ENCODE results near the gene CCDC149. TPM values are rescaled to one million over a fixed set of nuclear protein-coding genes. Genes with fewer than 3 reads are reported as not detected.

CCDC149 gene
- total RNA-seq, 1 experiment from 2014 or later: 0.11 TPM

DNA sequence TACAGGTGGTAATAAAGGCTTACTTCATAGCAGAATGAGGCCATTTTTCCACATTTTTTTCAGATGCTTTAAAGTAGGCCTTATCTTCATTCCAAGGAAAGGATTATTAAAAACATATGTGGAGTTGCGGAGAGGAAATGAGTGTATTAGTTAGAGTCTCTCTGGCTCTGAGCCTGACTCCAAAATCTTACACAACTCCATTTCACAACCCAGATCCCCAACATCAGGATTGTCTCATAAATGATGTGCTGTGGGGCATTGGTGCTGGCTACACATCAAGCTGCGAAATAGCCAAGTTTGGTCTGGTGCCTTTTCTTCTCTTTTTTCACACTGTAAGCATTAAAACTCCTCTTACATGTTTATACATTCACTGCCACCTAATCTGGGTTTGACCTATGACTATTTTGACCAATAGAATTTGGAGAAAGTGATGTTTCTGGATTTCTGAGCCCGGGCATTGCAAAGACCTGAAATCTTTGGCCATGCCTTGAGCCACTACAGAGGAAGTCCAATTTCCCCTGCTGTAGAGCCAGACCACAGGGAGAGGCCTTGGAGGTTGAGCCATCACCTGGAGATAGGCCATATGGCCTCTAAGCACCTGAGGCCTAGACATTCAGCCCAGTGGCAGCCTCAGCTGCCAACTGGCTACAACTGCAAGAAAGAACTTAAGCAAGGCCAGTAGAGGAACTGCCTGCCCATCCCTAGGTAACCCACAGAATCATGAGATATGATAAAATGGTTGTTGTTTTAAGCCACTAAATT lies 134.2 kb downstream of the CCDC149 start:
- Histone ChIP-seq H2AFZ (ENCODE audit: low read length) (no peak overlapping the region), H3K4me1 (ENCODE audit: low read length) (no peaks in the 10 kb centered on the region), H3K36me3 (ENCODE audit: insufficient read depth, low read length) (no peaks in the 10 kb centered on the region), H3K9me2 (replicated peaks; ENCODE audit: insufficient read depth, low read length) (no peaks in the 10 kb centered on the region), H3K4me3 (ENCODE audit: low read length) (no peak overlapping the region), H3K79me2 (ENCODE audit: low read length) (no peaks in the 10 kb centered on the region), H3K27ac (ENCODE audit: low read length) (no peak overlapping the region), H4K20me1 (ENCODE audit: insufficient read depth, low read depth, low read length) (no peaks in the 10 kb centered on the region), H3K4me2 (ENCODE audit: low read depth, low read length, poor library complexity, severe bottlenecking) (no peak overlapping the region), H3K9ac (ENCODE audit: low read length) (no peak overlapping the region), H3K9me3 (ENCODE audit: low read length) (no peaks in the 10 kb centered on the region), H3K27me3 (ENCODE audit: low read length) (no peaks in the 10 kb centered on the region)
- no peak for DNase-seq

- Histone ChIP-seq H3K4me2 (ENCODE audit: low read depth, low read length, poor library complexity, severe bottlenecking) (no peak overlapping the region), H3K79me2 (ENCODE audit: low read length) (no peaks in the 10 kb centered on the region), H4K20me1 (ENCODE audit: insufficient read depth, low read depth, low read length) (no peaks in the 10 kb centered on the region), H3K9ac (ENCODE audit: low read length) (no peak overlapping the region), H3K36me3 (ENCODE audit: insufficient read depth, low read length) (no peaks in the 10 kb centered on the region), H3K4me1 (ENCODE audit: low read length) (no peaks in the 10 kb centered on the region), H3K9me3 (ENCODE audit: low read length) (no peaks in the 10 kb centered on the region), H3K27me3 (ENCODE audit: low read length) (no peaks in the 10 kb centered on the region), H3K4me3 (ENCODE audit: low read length) (no peak overlapping the region), H3K27ac (ENCODE audit: low read length) (no peak overlapping the region), H2AFZ (ENCODE audit: low read length) (no peak overlapping the region), H3K9me2 (replicated peaks; ENCODE audit: insufficient read depth, low read length) (no peaks in the 10 kb centered on the region)
- DNase-seq: no peak
Observed at GRCh38 chr4:24777536-24778463, 135.0 kb downstream of the CCDC149 start.

- Histone ChIP-seq H3K27me3 (ENCODE audit: low read length) (no peaks in the 10 kb centered on the region), H3K4me2 (ENCODE audit: low read depth, low read length, poor library complexity, severe bottlenecking) (no peak overlapping the region), H3K9ac (ENCODE audit: low read length) (no peak overlapping the region), H2AFZ (ENCODE audit: low read length) (no peak overlapping the region), H3K4me1 (ENCODE audit: low read length) (no peaks in the 10 kb centered on the region), H3K36me3 (ENCODE audit: insufficient read depth, low read length) (no peaks in the 10 kb centered on the region), H3K9me2 (replicated peaks; ENCODE audit: insufficient read depth, low read length) (no peaks in the 10 kb centered on the region), H3K27ac (ENCODE audit: low read length) (no peak overlapping the region), H4K20me1 (ENCODE audit: insufficient read depth, low read depth, low read length) (no peaks in the 10 kb centered on the region), H3K9me3 (ENCODE audit: low read length) (no peaks in the 10 kb centered on the region), H3K4me3 (ENCODE audit: low read length) (no peak overlapping the region), H3K79me2 (ENCODE audit: low read length) (no peaks in the 10 kb centered on the region)
- DNase-seq: no peak
Observed at GRCh38 chr4:24775750-24776149, 137.1 kb downstream of the CCDC149 start.

DNA sequence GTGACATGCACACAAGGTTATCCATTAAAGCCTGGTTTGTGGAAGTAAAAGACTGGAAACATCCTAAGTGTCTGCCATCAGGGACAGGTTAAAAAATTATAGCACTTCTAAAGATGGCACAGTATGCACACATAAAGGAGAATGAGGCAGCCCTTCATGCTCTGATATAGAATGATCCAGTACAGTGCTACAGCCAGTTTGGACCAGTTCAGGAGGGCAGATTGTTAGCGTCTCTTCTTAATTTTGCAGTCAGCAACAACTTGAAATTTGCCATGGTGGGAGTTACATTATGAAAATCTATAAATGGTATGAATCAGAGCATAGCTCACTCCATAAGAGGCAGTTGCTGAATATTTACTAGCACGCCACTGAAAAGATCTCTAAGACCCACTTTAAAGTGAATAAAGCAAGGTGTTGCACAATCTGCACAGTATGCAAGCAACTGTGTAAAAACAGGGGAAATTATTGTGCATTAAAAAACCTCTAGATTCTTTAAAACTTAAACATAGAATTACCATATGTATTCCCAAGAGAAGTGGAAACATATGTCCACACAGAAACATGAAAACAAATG lies 137.7 kb downstream of the CCDC149 start:
- no peaks in the 10 kb centered on the region for H3K4me1 ChIP-seq (ENCODE audit: low read length)
- no peak overlapping the region for H3K4me3 ChIP-seq (ENCODE audit: low read length)
- H3K9me2 ChIP-seq (replicated peaks; ENCODE audit: insufficient read depth, low read length): no peaks in the 10 kb centered on the region
- H3K9me3 ChIP-seq (ENCODE audit: low read length): no peaks in the 10 kb centered on the region
- H4K20me1 ChIP-seq (ENCODE audit: insufficient read depth, low read depth, low read length): no peaks in the 10 kb centered on the region
- no peaks in the 10 kb centered on the region for H3K79me2 ChIP-seq (ENCODE audit: low read length)
- no peak for DNase-seq
- H3K27ac ChIP-seq (ENCODE audit: low read length): no peak overlapping the region
- no peak overlapping the region for H3K9ac ChIP-seq (ENCODE audit: low read length)
- H3K27me3 ChIP-seq (ENCODE audit: low read length): no peaks in the 10 kb centered on the region
- no peaks in the 10 kb centered on the region for H3K36me3 ChIP-seq (ENCODE audit: insufficient read depth, low read length)
- H3K4me2 ChIP-seq (ENCODE audit: low read depth, low read length, poor library complexity, severe bottlenecking): no peak overlapping the region
- no peak overlapping the region for H2AFZ ChIP-seq (ENCODE audit: low read length)

DNA sequence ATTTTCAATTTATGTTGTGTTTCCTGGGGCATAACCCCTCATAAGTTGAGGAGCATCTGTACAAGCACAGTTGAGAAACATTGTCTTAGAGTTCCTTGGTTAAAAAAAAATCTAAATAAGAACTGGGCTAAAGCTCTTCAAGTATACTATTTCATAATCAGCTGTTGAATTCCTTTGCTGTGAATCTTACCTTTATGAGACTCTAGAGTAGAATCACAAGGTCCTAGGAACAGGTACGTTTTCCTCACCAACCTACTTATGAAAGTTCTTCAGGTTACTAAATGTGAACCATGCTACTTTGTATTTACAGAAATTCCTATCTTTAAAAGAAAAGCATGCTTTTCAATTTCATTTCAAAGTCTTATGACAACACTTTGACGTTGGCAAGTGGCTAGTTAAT lies 138.4 kb downstream of the CCDC149 start:
- H3K27me3 ChIP-seq (ENCODE audit: low read length): no peaks in the 10 kb centered on the region
- no peaks in the 10 kb centered on the region for H3K36me3 ChIP-seq (ENCODE audit: insufficient read depth, low read length)
- no peaks in the 10 kb centered on the region for H3K9me2 ChIP-seq (replicated peaks; ENCODE audit: insufficient read depth, low read length)
- no peaks in the 10 kb centered on the region for H3K9me3 ChIP-seq (ENCODE audit: low read length)
- DNase-seq: no peak
- no peak overlapping the region for H3K4me3 ChIP-seq (ENCODE audit: low read length)
- no peak overlapping the region for H2AFZ ChIP-seq (ENCODE audit: low read length)
- H3K4me1 ChIP-seq (ENCODE audit: low read length): no peaks in the 10 kb centered on the region
- no peak overlapping the region for H3K27ac ChIP-seq (ENCODE audit: low read length)
- H3K79me2 ChIP-seq (ENCODE audit: low read length): no peaks in the 10 kb centered on the region
- no peak overlapping the region for H3K9ac ChIP-seq (ENCODE audit: low read length)
- no peak overlapping the region for H3K4me2 ChIP-seq (ENCODE audit: low read depth, low read length, poor library complexity, severe bottlenecking)
- no peaks in the 10 kb centered on the region for H4K20me1 ChIP-seq (ENCODE audit: insufficient read depth, low read depth, low read length)

DNA sequence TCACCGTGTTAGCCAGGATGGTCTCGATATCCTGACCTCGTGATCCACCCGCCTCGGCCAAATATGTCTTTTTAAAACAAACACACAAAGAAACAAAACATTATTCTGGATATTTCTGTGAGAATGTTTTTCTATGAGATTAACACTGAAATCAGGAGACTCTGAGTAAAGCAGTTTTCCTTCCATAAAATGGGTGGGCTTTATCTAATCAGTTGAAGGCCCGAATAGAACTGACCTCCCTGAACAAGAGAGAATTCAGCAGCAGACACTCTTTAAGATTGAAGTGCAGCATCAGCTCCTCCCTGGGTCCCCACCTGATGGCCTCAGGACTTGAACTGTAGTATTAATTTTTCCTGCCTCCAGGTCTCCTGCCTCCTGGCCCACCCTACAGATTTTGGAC lies 139.9 kb downstream of the CCDC149 start:
- H3K36me3 ChIP-seq (ENCODE audit: insufficient read depth, low read length): no peaks in the 10 kb centered on the region; the same call in 1 of the 2 replicates
- no peak for DNase-seq
- H3K27me3 ChIP-seq (ENCODE audit: low read length): no peaks in the 10 kb centered on the region
- no peak overlapping the region for H3K4me3 ChIP-seq (ENCODE audit: low read length)
- no peak overlapping the region for H2AFZ ChIP-seq (ENCODE audit: low read length)
- no peak overlapping the region for H3K9ac ChIP-seq (ENCODE audit: low read length)
- H3K4me2 ChIP-seq (ENCODE audit: low read depth, low read length, poor library complexity, severe bottlenecking): no peak overlapping the region
- no peaks in the 10 kb centered on the region for H4K20me1 ChIP-seq (ENCODE audit: insufficient read depth, low read depth, low read length)
- no peaks in the 10 kb centered on the region for H3K9me2 ChIP-seq (replicated peaks; ENCODE audit: insufficient read depth, low read length)
- H3K4me1 ChIP-seq (ENCODE audit: low read length): no peaks in the 10 kb centered on the region
- H3K27ac ChIP-seq (ENCODE audit: low read length): no peak overlapping the region
- H3K9me3 ChIP-seq (ENCODE audit: low read length): no peaks in the 10 kb centered on the region
- H3K79me2 ChIP-seq (ENCODE audit: low read length): no peaks in the 10 kb centered on the region

GRCh38 chr4:24772061-24772705 lies 140.7 kb downstream of the CCDC149 start:
- no peak overlapping the region for H3K4me3 ChIP-seq (ENCODE audit: low read length)
- no peak overlapping the region for H3K4me2 ChIP-seq (ENCODE audit: low read depth, low read length, poor library complexity, severe bottlenecking)
- DNase-seq: no peak
- no peaks in the 10 kb centered on the region for H3K27me3 ChIP-seq (ENCODE audit: low read length)
- no peak overlapping the region for H3K9ac ChIP-seq (ENCODE audit: low read length)
- H2AFZ ChIP-seq (ENCODE audit: low read length): no peak overlapping the region
- H3K9me3 ChIP-seq (ENCODE audit: low read length): no peaks in the 10 kb centered on the region
- H3K36me3 ChIP-seq (ENCODE audit: insufficient read depth, low read length): no peaks in the 10 kb centered on the region; the same call in 1 of the 2 replicates
- H3K79me2 ChIP-seq (ENCODE audit: low read length): no peaks in the 10 kb centered on the region
- no peaks in the 10 kb centered on the region for H3K4me1 ChIP-seq (ENCODE audit: low read length)
- no peaks in the 10 kb centered on the region for H3K9me2 ChIP-seq (replicated peaks; ENCODE audit: insufficient read depth, low read length)
- H4K20me1 ChIP-seq (ENCODE audit: insufficient read depth, low read depth, low read length): no peaks in the 10 kb centered on the region
- H3K27ac ChIP-seq (ENCODE audit: low read length): no peak overlapping the region

DNA sequence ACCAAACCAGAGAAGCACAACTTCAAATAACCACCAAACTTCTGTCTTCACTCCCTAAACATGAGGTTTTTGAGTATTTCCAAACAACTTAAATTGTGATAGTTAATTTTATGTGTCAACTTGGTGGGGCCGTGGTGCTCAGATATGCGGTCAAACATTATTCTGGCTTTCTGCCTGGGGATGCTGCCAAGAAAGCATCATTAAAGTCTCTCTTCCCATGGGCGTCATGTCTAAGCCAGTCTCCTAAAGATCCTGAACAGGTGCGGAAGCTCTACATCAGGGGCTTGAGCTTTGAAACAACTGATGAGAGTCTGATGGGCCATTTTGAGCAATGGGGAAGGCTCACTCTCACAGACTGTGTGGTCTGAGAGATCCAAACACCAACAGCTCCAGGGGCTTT lies 141.6 kb downstream of the CCDC149 start:
- no peak overlapping the region for H3K4me3 ChIP-seq (ENCODE audit: low read length)
- H3K4me1 ChIP-seq (ENCODE audit: low read length): no peaks in the 10 kb centered on the region
- no peaks in the 10 kb centered on the region for H4K20me1 ChIP-seq (ENCODE audit: insufficient read depth, low read depth, low read length)
- H3K27me3 ChIP-seq (ENCODE audit: low read length): no peaks in the 10 kb centered on the region
- H3K79me2 ChIP-seq (ENCODE audit: low read length): no peaks in the 10 kb centered on the region
- H3K9me3 ChIP-seq (ENCODE audit: low read length): no peaks in the 10 kb centered on the region
- H2AFZ ChIP-seq (ENCODE audit: low read length): no peak overlapping the region
- H3K4me2 ChIP-seq (ENCODE audit: low read depth, low read length, poor library complexity, severe bottlenecking): no peak overlapping the region
- H3K36me3 ChIP-seq (ENCODE audit: insufficient read depth, low read length): no peaks in the 10 kb centered on the region; the same call in 1 of the 2 replicates
- H3K27ac ChIP-seq (ENCODE audit: low read length): no peak overlapping the region
- H3K9me2 ChIP-seq (replicated peaks; ENCODE audit: insufficient read depth, low read length): no peaks in the 10 kb centered on the region
- no peak overlapping the region for H3K9ac ChIP-seq (ENCODE audit: low read length)
- no peak for DNase-seq

Data from Karpas-422 (cell line).